PFSK-1 (cell line): ENCODE measurements around the gene GTPBP6.
A peak's percentile ranks its signal among the peaks of the same experiment; 100 is the strongest.

Experiments used
- FOXP2 ChIP-seq: optimal IDR thresholded peaks from 2 replicates; pipeline ENCODE3; 2011; ENCODE audit warnings: borderline replicate concordance, control low read depth, inconsistent platforms; ENCODE audit not compliant: insufficient read depth; ENCODE audit errors: extremely low read length, extremely low read depth
- POLR2AphosphoS5 ChIP-seq: IDR thresholded peaks from 2 replicates; pipeline ENCODE4 v1.6.1; 2012; ENCODE audit warnings: low read depth, mild to moderate bottlenecking, control low read depth, low read length, moderate library complexity
- REST ChIP-seq, 2 experiments: IDR thresholded peaks; 2 replicates each; pipeline versions ENCODE4 v1.6.1 to v1.8.0; 2011 to 2012; ENCODE audit warnings: low read depth in 2 of 2, low read length in 2 of 2, control low read depth in 1 of 2, inconsistent platforms in 1 of 2, mild to moderate bottlenecking in 1 of 2, moderate library complexity in 1 of 2; ENCODE audit not compliant: insufficient read depth in 1 of 2
- SIN3A ChIP-seq: IDR thresholded peaks from 2 replicates; pipeline ENCODE4 v1.6.1; 2012; ENCODE audit warnings: mild to moderate bottlenecking, low read length, moderate library complexity, borderline replicate concordance; ENCODE audit not compliant: insufficient read depth
- TAF1 ChIP-seq: IDR thresholded peaks from 2 replicates; pipeline ENCODE4 v1.6.1; 2012; ENCODE audit warnings: low read length, control low read depth, borderline replicate concordance; ENCODE audit not compliant: insufficient read depth

Gene GTPBP6

GRCh38 chrX:288561-288991 is 30.0 kb downstream of the GTPBP6 start:
- TF ChIP-seq SIN3A, result no peak
- no peak for TF ChIP-seq REST (IDR thresholded peaks at IDR 0.05; ENCODE audit: insufficient read depth in 1 of 2, low read depth in 2 of 2, low read length in 2 of 2)
- TF ChIP-seq POLR2AphosphoS5, result no peak
- TF ChIP-seq TAF1, result no peak
- no peak for TF ChIP-seq FOXP2

GRCh38 chrX:287670-288069 is 30.9 kb downstream of the GTPBP6 start:
- TF ChIP-seq FOXP2 (no peak), REST (IDR thresholded peaks at IDR 0.05; ENCODE audit: insufficient read depth in 1 of 2, low read depth in 2 of 2, low read length in 2 of 2) (no peak), TAF1 (no peak), SIN3A (no peak), POLR2AphosphoS5 (no peak)

- TF ChIP-seq SIN3A (no peak), POLR2AphosphoS5 (no peak), TAF1 (no peak), FOXP2 (no peak), REST (IDR thresholded peaks at IDR 0.05; ENCODE audit: insufficient read depth in 1 of 2, low read depth in 2 of 2, low read length in 2 of 2) (no peak)
Observed at GRCh38 chrX:285076-285677, 33.4 kb downstream of the GTPBP6 start.

- TF ChIP-seq SIN3A (0 out of 2 replicates have a peak, but pooled peaks have one; percentile 38), REST (IDR thresholded peaks at IDR 0.05; ENCODE audit: insufficient read depth in 1 of 2, low read depth in 2 of 2, low read length in 2 of 2) (0 out of 4 replicates have a peak, but pooled peaks of 1 of the 2 experiments have one; percentile 26), FOXP2 (no peak), TAF1 (0 out of 2 replicates have a peak, but pooled peaks have one; percentile 38), POLR2AphosphoS5 (peak; percentile 79; the same call in 1 of the 2 replicates)
Observed at GRCh38 chrX:283115-283845, 35.3 kb downstream of the GTPBP6 start.
